ENCODE results near the gene RHBDL1.
A peak's percentile ranks its signal among the peaks of the same experiment; 100 is the strongest.
"Not testable (repeated sequence)": the region's sequence is repeated elsewhere in the genome, so short reads cannot be mapped to it uniquely, and the experiment has no call there.

Gene RHBDL1

GRCh38 chr16:708959-709358 lies 33.5 kb downstream of the RHBDL1 start:
- no peak for DNase-seq

GRCh38 chr16:709566-710499 lies 34.4 kb downstream of the RHBDL1 start:
- DNase-seq = peak; percentile 74

GRCh38 chr16:710500-711075 lies 35.1 kb downstream of the RHBDL1 start:
- DNase-seq = no peak

GRCh38 chr16:711084-711483 lies 35.6 kb downstream of the RHBDL1 start:
- DNase-seq = no peak

GRCh38 chr16:711548-712320 lies 36.3 kb downstream of the RHBDL1 start:
- no peak for DNase-seq

- not testable (repeated sequence) for DNase-seq
These were observed 37.3 kb downstream of the RHBDL1 start for GRCh38 chr16:712740-713250.

- no peak for DNase-seq
These were observed 38.6 kb downstream of the RHBDL1 start for GRCh38 chr16:714079-714478.

GRCh38 chr16:714558-715476 lies 39.3 kb downstream of the RHBDL1 start, which contains the start of gene METRN:
Gene METRN, plus strand, starts transcription at chr16:715118. Its CDS starts 172 bp downstream, at chr16:715290.
- DNase-seq = no peak

- DNase-seq = no peak
These were observed 40.2 kb downstream of the RHBDL1 start for GRCh38 chr16:715477-716199.

- no peak for DNase-seq
These were observed 40.7 kb downstream of the RHBDL1 start for GRCh38 chr16:716200-716568.

GRCh38 chr16:716768-717325 lies 41.4 kb downstream of the RHBDL1 start:
- DNase-seq = no peak

GRCh38 chr16:717450-718245 lies 42.2 kb downstream of the RHBDL1 start:
- no peak for DNase-seq

GRCh38 chr16:718389-718788 lies 42.9 kb downstream of the RHBDL1 start:
- DNase-seq = no peak

- no peak for DNase-seq
These were observed 43.5 kb downstream of the RHBDL1 start for GRCh38 chr16:718922-719321.

- no peak for DNase-seq
These were observed 44.5 kb downstream of the RHBDL1 start for GRCh38 chr16:719815-720446.

- no peak for DNase-seq
These were observed 45.0 kb downstream of the RHBDL1 start for GRCh38 chr16:720447-720989.

GRCh38 chr16:720990-721764 lies 45.7 kb downstream of the RHBDL1 start, which contains the start of gene ANTKMT:
Gene ANTKMT, plus strand, starts transcription at chr16:721146. Its CDS starts 129 bp downstream, at chr16:721275.
- DNase-seq = no peak

GRCh38 chr16:721765-722540 lies 46.5 kb downstream of the RHBDL1 start:
- DNase-seq = no peak
